ENCODE measurements around the gene FBXL2.
"Not testable (repeated sequence)": the region's sequence is repeated elsewhere in the genome, so short reads cannot be mapped to it uniquely, and the experiment has no call there.

DNA sequence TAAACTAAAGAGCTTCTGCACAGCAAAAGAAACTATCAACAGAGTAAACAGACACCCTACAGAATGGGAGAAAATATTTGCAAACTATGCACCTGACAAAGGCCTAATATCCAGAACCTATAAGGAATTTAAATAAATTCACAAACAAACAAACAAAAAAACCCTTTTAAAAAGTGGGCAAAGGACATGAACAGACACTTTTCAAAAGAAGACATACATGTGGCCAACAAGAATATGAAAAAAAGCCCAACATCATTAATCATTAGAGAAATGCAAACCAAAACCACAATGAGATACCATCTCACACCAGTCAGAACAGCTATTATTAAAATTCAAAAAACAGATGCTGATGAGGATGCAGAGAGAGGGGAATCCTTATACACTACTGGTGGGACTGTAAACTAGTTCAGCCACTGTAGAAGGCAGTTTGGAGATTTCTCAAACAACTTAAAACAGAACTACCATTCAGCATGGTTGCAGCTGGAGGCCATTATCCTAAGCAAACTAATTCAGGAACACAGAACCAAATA, 61.8 kb downstream of the FBXL2 start:
- not testable (repeated sequence) for TF ChIP-seq POLR2A (IDR thresholded peaks at IDR 0.05; ENCODE audit: low read length); GATA1 (IDR thresholded peaks at IDR 0.05; ENCODE audit: low read depth, low read length)

All from erythroblast (primary cell).